DND-41 (cell line): Measurements from ENCODE around the gene TAS2R42.

Source experiments
- ATAC-seq: fragments of 200-7000 bp; cut with Tn5 transposase; 3 replicates; pipeline ENCODE4 v1.9.1; 2021; ENCODE audit warnings: low read depth; ENCODE audit not compliant: insufficient read depth
- DNase-seq: peaks from one replicate; pipeline ENCODE4 v3.0.0-alpha.2; 2020
- H2AFZ ChIP-seq: 2 replicates; pipeline ENCODE4 v1.6.0; 2012; ENCODE audit warnings: low read depth, low read length
- H3K27ac ChIP-seq: 2 replicates; pipeline ENCODE4 v1.5.1; 2012; ENCODE audit warnings: low read length, inconsistent platforms
- H3K27me3 ChIP-seq: fragments of 200-600 bp; sonication (generic); 2 replicates; pipeline ENCODE4 v1.6.0; 2012; ENCODE audit warnings: low read length, mild to moderate bottlenecking, inconsistent platforms; ENCODE audit not compliant: insufficient read depth, poor library complexity
- H3K36me3 ChIP-seq: 2 replicates; pipeline ENCODE4 v1.5.1; 2012; ENCODE audit warnings: low read length, inconsistent platforms; ENCODE audit not compliant: insufficient read depth
- H3K4me1 ChIP-seq: 2 replicates; pipeline ENCODE4 v1.5.1; 2012; ENCODE audit warnings: mild to moderate bottlenecking, low read length; ENCODE audit not compliant: insufficient read depth
- H3K4me2 ChIP-seq: 2 replicates; pipeline ENCODE4 v1.6.0; 2012; ENCODE audit warnings: mild to moderate bottlenecking, moderate library complexity, low read length, inconsistent platforms; ENCODE audit not compliant: insufficient read depth
- H3K4me3 ChIP-seq, 2 experiments: fragments of 200-600 bp in 1 of 2; shearing (Covaris generic) in 1 of 2; 2 replicates each; pipeline ENCODE4 v1.5.1; 2012 to 2016; ENCODE audit warnings: inconsistent platforms in 2 of 2, low read length in 2 of 2, mild to moderate bottlenecking in 2 of 2, low read depth in 1 of 2, moderate library complexity in 1 of 2
- H3K79me2 ChIP-seq: 2 replicates; pipeline ENCODE4 v1.6.0; 2012; ENCODE audit warnings: low read length, inconsistent platforms; ENCODE audit not compliant: insufficient read depth
- H3K9ac ChIP-seq: 2 replicates; pipeline ENCODE4 v1.6.0; 2012; ENCODE audit warnings: low read depth, mild to moderate bottlenecking, inconsistent platforms, low read length, moderate library complexity
- H3K9me3 ChIP-seq: 2 replicates; pipeline ENCODE4 v1.5.1; 2012; ENCODE audit warnings: low read length, moderate library complexity, mild to moderate bottlenecking, inconsistent platforms; ENCODE audit not compliant: insufficient read depth, severe bottlenecking
- H4K20me1 ChIP-seq: 2 replicates; pipeline ENCODE4 v1.6.0; 2012; ENCODE audit warnings: low read length; ENCODE audit not compliant: insufficient read depth
- EZH2 ChIP-seq: IDR thresholded peaks from 3 replicates; pipeline ENCODE4 v1.6.1; 2012; ENCODE audit warnings: borderline replicate concordance, low read depth, mild to moderate bottlenecking, moderate library complexity, low read length, inconsistent platforms; ENCODE audit not compliant: severe bottlenecking
- TF ChIP-seq, protein P1 (sequence below): IDR thresholded peaks from 2 replicates; pipeline ENCODE4 v1.5.1; 2012; ENCODE audit warnings: borderline replicate concordance, low read length, moderate library complexity, mild to moderate bottlenecking; ENCODE audit not compliant: poor library complexity, severe bottlenecking; ENCODE audit errors: extremely low read depth

TAS2R42 gene

DNA sequence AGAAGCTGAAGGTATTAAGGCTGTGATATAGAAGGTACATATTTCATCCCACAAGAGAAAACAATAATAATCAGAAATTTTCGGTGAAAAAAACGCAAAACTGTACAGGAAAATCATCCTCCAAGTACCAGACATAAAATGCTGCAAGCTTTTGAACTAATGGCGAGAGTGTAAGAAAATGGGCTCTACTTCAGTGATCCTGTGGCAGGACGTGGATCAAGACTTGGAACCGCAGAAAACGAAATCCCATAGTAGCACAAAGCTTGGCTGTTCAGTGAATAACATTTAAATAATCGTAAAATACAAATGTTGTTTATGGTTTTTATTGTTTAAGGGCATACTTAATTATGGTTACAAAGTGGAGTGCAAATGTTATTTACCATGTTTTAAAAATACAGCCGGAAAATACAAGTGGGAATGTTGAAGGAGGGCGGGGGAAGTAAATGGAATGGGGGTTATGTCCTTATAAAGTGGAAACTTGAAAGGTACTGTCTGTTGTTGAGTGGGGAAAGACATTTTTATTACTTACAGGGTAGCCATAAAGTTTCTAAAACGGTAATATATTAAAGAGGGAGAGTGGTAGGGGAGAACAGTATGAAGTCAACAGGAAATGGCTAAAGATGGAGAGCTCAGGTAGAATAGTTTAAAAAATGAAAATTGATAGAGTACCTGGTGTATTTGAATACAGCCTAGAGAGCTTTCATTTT, 14.6 kb downstream of the TAS2R42 start:
- no peak for ATAC-seq
- Histone ChIP-seq H3K79me2 (peaks cover 78% of the 10 kb centered on the region), H4K20me1 (peaks cover 25% of the 10 kb centered on the region), H3K4me3 (peak overlapping the region; percentile 55 to 73), H3K9me3 (no peaks in the 10 kb centered on the region), H3K27ac (peak overlapping the region; percentile 96), H3K9ac (peak overlapping the region; percentile 82), H3K4me2 (peak overlapping the region; percentile 77), H3K36me3 (peaks cover 37% of the 10 kb centered on the region), H3K4me1 (peaks cover 47% of the 10 kb centered on the region), H2AFZ (peak overlapping the region; percentile 89), H3K27me3 (no peaks in the 10 kb centered on the region)
- no peak for TF ChIP-seq EZH2
- TF ChIP-seq, protein P1, sequence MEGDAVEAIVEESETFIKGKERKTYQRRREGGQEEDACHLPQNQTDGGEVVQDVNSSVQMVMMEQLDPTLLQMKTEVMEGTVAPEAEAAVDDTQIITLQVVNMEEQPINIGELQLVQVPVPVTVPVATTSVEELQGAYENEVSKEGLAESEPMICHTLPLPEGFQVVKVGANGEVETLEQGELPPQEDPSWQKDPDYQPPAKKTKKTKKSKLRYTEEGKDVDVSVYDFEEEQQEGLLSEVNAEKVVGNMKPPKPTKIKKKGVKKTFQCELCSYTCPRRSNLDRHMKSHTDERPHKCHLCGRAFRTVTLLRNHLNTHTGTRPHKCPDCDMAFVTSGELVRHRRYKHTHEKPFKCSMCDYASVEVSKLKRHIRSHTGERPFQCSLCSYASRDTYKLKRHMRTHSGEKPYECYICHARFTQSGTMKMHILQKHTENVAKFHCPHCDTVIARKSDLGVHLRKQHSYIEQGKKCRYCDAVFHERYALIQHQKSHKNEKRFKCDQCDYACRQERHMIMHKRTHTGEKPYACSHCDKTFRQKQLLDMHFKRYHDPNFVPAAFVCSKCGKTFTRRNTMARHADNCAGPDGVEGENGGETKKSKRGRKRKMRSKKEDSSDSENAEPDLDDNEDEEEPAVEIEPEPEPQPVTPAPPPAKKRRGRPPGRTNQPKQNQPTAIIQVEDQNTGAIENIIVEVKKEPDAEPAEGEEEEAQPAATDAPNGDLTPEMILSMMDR: no peak
- DNase-seq: no peak

DNA sequence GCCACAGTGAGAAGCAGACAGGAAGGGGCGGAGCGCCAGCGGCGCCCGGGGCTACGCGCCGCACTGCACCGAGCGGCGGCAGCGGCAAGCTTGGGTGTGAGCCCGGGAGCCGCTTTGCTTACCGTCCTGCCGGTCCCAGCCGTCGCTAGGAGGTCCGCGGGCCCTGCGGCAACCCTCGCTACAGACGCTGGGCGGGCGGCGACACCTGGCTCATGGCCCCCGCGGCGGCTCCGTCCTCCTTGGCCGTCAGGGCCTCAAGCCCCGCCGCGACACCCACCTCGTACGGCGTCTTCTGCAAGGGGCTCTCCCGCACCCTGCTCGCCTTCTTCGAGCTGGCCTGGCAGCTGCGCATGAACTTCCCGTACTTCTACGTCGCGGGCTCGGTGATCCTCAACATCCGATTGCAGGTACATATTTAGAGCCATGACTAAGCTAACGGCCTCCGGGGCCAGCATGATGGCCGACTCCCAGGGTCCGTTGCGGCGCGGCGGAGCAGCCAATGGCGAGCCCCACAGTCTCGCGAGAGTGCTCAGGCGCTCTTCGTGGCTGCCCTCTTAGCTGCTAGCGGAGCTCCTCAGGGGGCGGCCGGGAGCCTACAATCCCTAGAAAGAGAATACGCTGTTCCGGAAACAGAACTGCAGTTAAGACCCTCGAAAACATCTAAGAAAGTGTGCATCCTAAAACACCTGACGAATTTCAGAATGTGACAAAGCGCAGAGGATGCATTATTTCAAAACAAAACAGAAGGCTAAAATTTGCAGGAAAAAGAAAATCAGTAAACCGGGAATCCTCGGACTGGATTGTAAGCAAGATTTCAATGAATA, 15.4 kb downstream of the TAS2R42 start, which contains the start of gene SMIM10L1:
Gene SMIM10L1 (plus strand): TSS at position 50 of the 824 bp plus-strand sequence. CDS start 163 bp downstream, at position 213.
- peak; percentile 93 for DNase-seq
- peaks cover 44% of the 10 kb centered on the region for H3K36me3 ChIP-seq
- H3K4me2 ChIP-seq: peak within 1 kb of the TSS; percentile 77
- peak within 1 kb of the TSS; percentile 55 to 73 for H3K4me3 ChIP-seq
- no peaks in the 10 kb centered on the region for H3K9me3 ChIP-seq
- peak; percentile 95 for ATAC-seq
- H3K27ac ChIP-seq: peak within 1 kb of the TSS; percentile 96
- no peak for TF ChIP-seq EZH2
- TF ChIP-seq, protein P1: peak; percentile 24
- H2AFZ ChIP-seq: peak within 1 kb of the TSS; percentile 89
- H3K4me1 ChIP-seq: peaks cover 47% of the 10 kb centered on the region
- no peaks in the 10 kb centered on the region for H3K27me3 ChIP-seq
- H3K79me2 ChIP-seq: peaks cover 86% of the 10 kb centered on the region
- peak within 1 kb of the TSS; percentile 82 for H3K9ac ChIP-seq
- H4K20me1 ChIP-seq: peaks cover 32% of the 10 kb centered on the region

DNA sequence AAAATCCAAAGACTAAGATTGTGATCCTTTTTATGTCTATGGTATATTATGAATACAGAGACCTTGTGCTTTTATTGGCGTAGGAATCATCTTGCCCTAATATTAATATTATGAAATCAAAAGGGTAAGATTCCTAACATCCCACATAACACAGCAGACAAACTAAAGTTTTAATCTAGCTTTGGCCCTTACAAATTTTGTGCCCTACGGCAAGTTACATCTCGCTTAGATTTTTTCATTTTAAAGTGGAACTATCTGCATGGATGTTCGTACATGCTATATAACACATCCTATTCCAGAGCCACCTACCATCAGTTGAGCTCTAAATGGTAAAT, 16.0 kb downstream of the TAS2R42 start:
- peak overlapping the region; percentile 82 for H3K9ac ChIP-seq
- peak overlapping the region; percentile 96 for H3K27ac ChIP-seq
- H3K4me3 ChIP-seq: peak overlapping the region; percentile 55 to 73
- H2AFZ ChIP-seq: peak overlapping the region; percentile 89
- H3K4me1 ChIP-seq: peaks cover 51% of the 10 kb centered on the region
- peaks cover 38% of the 10 kb centered on the region for H4K20me1 ChIP-seq
- peaks cover 50% of the 10 kb centered on the region for H3K36me3 ChIP-seq
- H3K27me3 ChIP-seq: no peaks in the 10 kb centered on the region
- peaks cover 92% of the 10 kb centered on the region for H3K79me2 ChIP-seq
- H3K4me2 ChIP-seq: peak overlapping the region; percentile 77
- DNase-seq (no peak), ATAC-seq (no peak)
- H3K9me3 ChIP-seq: no peaks in the 10 kb centered on the region
- TF ChIP-seq EZH2: no peak
- TF ChIP-seq, protein P1: no peak
